ENCODE results near the gene SAT1.

SAT1 gene

DNA sequence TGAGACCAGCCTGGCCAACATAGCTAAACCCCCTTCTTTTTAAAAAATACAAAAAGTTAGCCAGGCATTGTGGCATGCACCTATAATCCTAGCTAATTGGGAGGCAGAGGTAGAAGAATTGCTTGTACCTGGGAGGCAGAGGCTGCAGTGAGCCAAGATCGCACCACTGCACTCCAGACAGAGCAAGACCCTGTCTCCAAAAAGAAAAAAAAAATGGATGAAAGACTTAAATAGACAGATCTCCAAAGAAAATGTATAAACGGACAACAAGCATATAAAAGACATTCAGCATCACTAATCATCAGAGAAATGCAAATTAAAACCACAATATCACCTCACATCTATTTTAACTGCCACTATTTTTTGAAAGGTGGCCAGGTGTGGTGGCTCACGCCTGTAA, 6.6 kb upstream of the SAT1 start:
- no peak for DNase-seq (ENCODE audit: low read depth, low spot score)

DNA sequence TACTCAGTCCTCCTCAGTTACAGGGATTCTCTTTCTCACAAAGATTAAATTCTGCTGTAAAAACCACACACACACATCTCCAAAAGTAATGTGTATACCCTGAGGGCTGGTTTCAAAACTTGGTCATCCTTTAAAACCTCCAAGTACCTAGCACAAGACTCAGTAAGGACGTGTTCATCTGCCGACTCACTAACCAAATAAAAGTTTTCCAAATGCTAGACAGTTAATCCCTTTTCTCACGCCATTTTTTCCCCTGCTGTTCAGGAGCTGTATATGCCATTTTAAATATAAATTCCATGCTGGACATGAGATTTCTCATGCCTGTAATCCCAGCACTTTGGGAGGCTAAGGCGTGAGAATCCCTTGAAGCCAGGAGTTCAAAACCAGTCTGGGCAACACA, 3.9 kb upstream of the SAT1 start:
- DNase-seq (ENCODE audit: low read depth, low spot score) = no peak

DNA sequence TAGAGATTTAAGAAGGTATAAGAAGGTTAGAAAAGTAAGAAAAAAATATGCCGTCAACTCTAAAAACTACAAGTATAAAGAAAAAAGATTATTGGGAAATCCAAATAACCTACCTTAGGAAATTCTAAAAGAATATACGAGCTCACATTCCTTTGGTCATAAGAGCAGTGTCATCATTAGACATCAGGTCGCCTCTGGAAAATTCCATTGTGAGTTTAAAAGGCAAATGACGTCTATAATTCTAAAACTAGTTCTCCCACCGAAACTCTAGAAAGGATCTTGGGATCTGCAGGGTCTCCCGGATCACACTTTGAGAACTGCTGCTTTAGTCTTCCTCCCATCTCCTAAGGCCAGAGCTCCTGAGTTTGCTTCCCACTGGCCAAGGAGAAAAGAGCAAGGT, 518 bp upstream of the SAT1 start:
- DNase-seq (ENCODE audit: low read depth, low spot score) = no peak

DNA sequence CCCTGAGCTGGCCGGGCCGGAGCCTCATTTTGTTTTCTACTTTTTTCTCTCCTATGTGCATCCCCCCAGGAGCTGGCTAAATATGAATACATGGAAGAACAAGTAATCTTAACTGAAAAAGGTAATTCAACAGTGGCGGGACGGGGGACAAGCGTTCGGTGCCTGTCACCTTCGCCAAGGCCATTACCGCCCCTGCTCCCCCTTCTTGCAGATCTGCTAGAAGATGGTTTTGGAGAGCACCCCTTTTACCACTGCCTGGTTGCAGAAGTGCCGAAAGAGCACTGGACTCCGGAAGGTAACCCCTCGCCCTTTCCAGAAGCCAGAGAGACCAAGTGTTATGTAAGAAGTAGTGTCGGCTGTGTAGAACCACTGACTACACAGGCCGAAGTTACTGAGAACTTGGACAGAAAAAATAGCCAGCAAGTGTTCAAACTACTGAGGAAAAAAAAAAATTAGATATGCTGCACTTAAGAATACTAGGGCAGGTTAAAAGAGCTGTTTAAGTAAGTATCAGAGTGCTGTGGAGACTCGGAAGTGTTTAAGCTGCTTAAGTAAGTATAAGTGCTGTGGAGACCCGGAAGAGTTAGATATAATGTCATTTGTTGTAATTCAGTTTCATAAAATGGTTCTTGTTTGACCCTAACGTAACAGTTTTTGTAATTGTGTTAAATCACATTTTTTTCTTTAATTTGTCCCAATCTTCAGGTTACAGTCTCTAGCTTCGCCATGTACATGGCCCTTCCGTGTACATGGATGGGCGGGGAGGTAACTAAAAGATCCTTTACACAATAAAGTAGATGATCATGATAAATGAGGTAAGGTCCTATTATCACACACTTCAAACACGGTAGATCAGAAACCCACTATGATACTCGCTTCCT, 856 bp downstream of the SAT1 start:
- DNase-seq (ENCODE audit: low read depth, low spot score) = no peak

DNA sequence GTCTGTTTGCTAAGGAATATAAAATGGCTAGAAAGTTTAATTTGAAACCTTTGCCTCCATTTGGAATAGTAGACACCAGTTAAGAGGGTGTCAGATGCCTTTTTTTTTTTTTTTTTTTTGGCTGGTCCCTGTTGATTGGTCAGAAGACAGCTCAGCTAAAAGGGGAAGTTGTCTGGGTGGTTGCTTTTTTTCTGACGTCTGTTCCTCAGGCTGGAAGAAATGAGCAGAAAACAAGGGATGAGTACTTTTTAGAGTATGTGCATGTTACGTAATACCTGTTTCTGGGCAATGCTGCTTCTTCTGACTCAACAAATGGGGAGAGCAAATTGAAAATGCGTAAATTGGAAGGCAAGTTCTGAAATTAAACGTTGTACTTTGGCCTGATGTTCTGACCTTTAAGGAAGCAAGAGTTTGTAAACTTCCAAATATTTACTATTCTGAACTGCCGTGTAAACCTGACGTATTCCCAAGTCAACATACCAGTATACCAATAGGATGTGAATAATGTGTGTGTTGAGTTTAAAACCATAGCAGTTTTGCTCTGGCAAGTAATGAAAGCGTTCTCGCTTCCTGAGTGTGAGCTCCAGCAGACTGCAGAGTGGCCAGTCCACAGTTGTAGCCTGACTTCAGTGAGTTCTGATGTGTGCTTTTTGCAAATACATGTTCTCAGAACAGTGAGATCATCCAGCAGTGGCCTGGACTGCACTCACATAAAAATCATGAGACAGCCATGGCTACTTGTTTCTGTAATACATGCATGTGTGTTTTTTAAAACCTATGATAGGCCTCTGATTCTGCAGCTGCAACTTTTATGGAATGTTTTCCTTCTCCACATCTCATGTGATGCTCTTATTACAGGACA, 1.7 kb downstream of the SAT1 start:
- no peak for DNase-seq (ENCODE audit: low read depth, low spot score)

DNA sequence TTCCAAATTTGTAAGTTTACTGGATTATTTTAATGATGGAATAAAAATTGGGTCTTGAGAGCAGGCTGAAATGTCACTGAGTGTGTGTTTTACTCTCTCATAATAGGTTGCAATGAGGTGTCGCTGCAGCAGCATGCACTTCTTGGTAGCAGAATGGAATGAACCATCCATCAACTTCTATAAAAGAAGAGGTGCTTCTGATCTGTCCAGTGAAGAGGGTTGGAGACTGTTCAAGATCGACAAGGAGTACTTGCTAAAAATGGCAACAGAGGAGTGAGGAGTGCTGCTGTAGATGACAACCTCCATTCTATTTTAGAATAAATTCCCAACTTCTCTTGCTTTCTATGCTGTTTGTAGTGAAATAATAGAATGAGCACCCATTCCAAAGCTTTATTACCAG, 2.6 kb downstream of the SAT1 start:
- no peak for DNase-seq (ENCODE audit: low read depth, low spot score)

DNA sequence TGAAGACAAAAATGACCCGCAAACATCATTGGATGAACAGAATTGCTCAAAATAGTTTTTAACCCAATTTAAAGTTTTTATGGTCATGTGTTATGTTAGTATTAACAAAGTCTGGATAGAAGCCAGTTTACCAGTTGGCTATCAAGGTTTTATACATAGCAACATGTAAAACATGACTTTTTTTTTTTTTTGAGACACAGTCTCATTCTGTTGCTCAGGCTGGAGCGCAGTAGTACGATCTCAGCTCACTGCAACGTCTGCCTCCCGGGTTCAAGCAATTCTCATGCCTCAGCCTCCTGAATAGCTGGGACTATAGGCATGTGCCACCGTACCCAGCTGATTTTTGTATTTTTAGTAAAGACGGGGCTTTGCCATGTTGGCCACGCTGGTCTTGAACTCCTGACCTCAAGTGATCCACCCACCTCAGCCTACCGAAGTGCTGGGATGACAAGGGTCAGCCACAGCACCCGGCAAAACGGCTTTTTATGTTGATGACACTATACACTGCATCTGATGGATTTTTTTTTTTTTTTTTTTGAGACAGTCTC, 3.4 kb downstream of the SAT1 start:
- DNase-seq (ENCODE audit: low read depth, low spot score) = no peak

DNA sequence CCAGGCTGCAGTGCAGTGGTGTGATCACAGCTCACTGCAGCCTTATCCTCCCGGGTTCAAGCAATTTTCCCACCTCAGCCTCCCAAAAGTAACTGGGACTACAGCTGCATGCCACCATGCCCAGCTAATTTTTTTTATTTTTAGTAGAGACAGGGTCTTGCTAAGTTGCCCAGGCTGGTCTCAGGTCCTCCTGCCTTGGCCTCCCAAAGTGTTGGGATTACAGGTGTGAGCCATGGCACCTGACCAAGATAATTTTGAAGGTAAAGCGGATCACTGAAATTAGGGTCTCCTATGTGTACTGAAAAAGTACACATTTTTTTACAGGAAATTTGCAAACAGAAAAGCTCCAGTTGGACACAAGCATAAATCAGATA, 4.8 kb downstream of the SAT1 start:
- DNase-seq (ENCODE audit: low read depth, low spot score) = no peak

DNA sequence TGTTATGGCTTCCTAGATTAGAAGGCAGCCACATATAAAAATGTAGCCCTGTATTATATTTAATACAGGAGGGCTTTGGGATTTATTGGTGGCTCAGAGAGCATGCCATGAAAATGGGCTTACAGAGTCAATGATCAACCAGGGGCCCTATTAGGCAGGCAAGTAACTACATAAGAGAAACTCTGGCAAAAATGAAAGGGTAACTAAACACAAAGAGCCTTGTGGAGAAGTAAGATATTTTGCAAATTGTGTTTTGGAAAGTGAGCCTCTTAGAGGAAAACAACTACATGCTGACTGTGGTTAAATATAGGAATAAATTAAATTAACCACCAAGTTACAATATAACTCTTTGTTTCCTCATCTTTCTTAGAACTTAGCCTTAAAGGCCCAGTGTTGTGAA, 5.5 kb downstream of the SAT1 start:
- no peak for DNase-seq (ENCODE audit: low read depth, low spot score)

DNA sequence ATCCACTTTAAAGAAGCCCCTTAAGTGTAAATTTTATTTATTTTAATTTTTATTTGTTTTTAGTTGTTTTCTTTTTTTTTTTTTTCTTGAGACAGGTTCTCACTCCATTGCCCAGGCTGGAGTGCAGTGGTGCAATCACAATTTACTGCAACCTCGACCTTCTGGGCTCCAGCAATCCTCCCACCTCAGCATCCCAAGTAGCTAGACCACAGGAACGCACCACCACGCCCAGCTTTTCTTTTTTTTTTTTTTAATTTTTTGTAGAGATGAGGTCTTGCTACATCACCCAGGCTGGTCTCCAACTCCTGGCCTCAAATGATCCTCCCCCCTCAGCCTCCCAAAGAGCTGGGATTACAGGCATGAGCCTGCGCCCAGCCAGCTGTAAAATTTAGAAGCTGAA, 6.0 kb downstream of the SAT1 start:
- no peak for DNase-seq (ENCODE audit: low read depth, low spot score)

DNA sequence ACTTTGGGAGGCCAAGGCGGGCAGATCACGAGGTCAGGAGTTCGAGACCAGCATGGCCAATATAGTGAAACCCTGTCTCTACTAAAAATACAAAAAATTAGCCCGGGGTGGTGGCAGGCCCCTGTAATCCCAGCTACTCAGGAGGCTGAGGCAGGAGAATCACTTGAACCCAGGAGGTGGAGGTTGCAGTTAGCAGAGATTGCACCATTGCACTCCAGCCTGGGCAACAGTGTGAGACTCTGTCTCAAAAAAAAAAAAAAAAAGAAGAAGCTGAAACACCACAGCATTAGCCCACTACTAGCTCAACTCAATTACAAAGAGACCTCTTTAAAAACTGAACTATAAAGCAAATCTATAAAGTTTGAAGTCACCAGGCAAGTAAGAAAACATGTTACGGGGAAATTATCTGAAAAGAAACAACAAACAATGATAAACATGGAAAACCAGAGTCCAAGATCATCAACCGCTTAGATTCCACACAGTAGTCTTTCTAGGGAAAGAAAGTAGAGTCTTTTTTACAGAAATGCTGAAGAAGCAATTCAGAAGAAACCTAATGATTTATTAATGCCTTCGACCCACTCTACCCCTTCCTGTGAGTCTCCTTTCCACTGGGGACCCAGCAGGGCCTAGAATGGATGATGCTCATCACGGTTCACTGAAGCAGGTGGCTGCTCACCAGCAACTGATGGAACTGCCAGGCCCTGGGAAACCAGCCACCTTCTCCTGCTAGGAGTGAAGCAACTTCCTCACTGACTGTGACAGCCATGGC, 6.6 kb downstream of the SAT1 start:
- DNase-seq (ENCODE audit: low read depth, low spot score) = no peak

DNA sequence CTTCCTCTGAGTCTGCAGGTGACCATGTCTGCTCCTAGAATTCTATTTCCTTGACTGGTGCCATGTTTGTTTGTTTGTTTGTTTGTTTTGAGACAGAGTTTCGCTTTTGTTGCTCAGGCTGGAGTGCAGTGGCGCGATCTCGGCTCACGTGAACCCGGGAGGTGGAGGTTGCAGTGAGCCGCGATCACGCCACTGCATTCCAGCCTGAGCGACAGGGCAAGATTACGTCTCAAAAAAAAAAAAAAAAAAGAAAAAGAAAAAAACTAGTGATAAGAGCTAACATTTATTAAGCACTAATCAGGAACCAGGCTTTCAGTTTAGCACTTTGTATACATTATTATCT, 7.2 kb downstream of the SAT1 start:
- DNase-seq (ENCODE audit: low read depth, low spot score) = no peak

DNA sequence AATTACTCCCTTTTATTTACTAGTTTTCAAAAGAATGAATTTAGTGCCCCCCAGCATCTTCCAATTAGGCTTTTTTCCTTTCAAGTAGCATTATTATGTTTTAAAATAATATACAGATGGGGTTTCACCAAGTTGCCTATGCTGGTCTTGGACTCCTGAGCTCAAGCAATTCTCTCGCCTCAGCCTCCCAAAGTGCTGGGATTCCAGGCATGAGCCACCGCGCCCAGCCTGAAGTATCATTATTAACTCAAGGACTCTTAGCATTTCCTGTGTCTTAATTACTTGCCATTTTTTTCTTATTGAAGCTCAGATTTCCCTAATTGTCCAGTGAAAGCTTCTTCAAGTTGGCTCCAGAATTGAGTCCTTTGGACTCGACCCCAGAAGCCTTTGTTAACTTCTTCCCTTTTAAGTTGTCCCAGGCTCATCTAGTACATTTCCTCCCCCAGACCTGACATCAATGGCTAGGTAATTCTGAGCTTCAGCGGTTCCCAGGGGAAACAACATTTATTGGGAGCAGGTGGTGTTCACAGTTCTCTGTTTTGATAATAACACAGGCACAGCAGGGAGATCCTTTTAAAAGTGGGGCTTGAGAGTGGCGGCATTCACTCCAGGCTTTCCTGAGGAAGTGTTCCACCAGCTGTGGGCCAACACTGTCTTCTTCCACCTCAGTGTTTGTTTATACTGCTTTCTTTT, 10.0 kb downstream of the SAT1 start:
- no peak for DNase-seq (ENCODE audit: low read depth, low spot score)

DNA sequence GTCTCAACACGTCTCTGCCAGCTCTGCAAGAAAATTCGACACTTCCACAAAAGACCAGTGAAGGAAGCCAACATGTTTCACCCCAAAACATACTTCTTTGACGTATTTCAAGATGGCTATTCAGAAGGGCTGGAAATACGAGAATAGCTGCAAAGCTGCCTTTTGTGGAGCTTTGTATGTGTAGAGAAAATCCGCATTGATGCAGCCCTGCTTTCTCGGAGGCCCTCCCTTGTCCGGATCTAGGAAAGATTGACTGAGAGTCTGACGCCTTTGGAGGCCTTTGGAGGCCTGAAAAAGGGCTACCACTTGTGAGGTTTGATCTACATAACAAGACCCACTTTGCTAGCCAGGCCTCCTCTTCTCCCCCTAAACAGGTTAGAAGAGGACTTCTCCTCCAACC, 12.2 kb downstream of the SAT1 start:
- no peak for DNase-seq (ENCODE audit: low read depth, low spot score)

DNA sequence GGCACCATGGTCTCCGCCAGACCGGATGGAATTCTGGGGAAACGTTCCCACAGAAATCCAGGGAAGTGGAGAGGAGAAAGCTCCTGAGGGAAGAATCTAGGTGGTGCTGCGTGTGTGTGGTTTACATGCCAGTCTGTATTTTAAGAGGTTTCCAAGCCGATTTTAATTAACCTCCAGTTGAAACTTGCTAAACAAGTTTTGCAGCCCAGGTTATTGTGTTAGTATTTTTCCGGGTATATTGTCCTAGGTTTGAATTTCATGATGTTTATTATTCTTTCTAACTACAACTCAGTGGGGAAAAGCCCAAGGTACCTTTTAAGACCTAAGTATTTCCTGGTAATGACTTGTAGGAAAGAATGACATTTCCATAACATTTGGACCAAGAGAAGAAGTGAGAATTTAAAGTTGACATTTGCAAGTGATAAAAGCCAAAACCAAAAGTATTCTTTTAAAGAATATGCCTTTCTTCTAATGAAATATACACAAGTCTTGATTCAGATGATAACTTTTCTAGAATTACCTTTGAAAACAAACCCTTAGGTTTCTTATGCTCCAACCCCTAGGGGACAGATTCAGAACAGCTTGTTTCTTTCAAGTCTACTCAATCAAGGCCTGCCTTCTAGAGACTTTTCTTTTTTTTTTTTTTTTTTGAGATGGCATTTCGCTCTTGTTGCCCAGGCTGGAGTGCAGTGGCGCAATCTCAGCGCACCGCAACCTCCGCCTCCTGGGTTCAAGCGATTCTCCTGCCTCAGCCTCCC, 14.6 kb downstream of the SAT1 start:
- no peak for DNase-seq (ENCODE audit: low read depth, low spot score)

DNA sequence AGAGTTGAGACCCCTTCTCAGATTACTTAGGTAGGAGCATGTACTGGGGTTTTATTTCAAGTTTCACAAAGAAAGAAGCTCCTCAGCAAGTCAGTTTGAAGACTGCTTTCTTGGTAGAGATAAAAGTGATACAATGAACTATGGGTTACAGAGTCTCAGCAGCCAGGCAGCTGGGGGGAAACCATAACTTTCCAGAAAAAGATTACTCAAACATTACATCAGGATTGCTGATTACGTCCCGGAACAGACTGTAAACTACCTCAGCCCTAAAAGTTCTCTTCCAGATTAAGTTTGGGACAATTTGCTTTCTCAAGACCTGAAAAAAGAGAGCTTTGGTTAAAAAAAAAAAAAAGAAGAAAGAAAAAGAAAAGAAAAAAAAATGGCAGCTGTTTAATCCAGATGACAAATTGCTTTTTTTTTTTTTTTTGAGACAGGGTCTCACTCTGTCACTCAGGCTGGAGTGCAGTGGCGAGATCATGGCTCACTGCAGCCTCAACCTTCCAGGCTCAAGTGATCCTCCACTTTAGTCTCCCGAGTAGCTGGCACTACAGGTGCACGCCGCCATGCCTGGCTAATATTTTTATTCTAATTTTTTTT, 16.6 kb downstream of the SAT1 start:
- no peak for DNase-seq (ENCODE audit: low read depth, low spot score)

DNA sequence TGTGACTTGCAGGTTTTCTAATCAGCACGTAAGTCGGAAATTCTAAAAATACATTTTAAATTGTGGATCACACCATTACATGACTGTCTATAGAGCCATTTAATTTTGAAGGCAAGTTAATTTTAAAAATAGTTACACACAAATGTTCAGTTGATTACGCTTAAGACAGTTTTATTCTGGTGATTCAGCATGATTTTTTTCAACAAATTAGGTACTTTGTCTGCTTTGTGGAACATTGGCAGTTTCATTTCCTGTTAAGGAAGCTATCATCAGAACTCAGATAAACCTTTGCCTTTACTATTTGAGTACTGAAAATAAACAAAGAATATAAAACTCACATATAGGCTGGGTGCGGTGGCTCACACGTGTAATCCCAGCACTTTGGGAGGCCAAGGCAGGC, 19.5 kb downstream of the SAT1 start:
- no peak for DNase-seq (ENCODE audit: low read depth, low spot score)

DNA sequence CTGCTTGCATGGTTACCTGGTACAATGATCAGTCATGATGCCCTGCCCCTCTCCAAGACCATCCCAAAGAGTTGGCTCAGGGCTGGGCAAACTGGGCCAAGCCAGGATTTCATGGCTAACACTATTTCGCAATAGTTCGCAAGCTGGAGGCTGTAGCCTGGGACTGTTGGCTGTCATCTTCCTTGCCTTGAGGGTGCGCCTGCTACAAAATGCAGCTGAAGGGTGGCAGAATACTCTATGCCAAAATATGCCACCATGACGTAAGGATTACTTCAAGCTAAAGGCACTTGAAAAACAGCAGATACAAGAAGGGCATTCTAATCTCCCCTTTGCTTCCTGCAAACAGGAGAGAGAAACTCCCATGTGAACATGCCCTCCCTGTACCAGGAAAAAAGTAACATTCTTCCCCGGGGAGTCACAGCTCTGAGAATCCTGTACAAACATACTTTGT, 21.0 kb downstream of the SAT1 start:
- no peak for DNase-seq (ENCODE audit: low read depth, low spot score)

DNA sequence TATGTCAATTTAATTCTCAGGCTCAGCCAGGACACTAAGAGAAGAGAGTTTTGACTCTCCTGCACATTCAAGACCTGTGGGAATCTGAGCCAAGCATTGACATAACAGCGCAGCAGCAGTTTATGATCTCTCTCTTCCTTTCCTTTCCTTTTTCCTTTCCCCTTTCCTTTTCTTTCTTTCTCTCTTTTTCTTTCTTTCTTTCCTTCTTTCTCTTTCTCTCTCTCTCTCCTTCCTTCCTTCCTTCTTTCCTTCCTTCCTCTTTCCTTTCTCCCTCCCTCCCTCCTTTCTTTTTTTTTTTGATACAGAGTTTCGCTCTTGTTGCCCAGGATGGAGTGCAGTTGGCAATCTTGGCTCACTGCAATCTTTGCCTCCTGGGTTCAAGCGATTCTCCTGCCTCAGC, 21.6 kb downstream of the SAT1 start:
- DNase-seq (ENCODE audit: low read depth, low spot score) = no peak

DNA sequence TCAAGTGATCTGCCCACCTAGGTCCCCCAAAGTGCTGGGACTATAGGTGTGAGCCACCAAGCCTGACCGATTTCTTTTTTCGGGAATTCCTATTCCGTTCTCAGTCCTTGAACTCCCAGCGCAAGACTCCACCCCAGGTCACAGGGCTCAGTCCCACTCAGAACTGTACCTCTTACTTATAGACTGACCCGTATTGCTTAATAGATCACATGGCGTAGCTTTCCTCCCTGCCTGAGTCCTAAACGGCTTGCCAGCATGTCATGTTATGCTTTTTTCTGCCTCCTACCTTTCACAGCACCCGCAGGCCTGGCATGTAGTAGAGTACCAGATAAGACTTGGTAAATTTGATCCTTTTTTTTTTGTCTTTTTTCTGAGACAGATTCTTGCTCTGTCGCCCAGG, 22.4 kb downstream of the SAT1 start:
- no peak for DNase-seq (ENCODE audit: low read depth, low spot score)

Measured in iPS DF 19.7 (cell line).